WI38 (cell line): Measurements from ENCODE around the gene OR10H4.
"Not testable (repeated sequence)": the region's sequence is repeated elsewhere in the genome, so short reads cannot be mapped to it uniquely, and the experiment has no call there.

Source experiments
- H3K4me3 ChIP-seq: 2 replicates; pipeline ENCODE4 v1.5.1; 2011; ENCODE audit warnings: low read depth, mild to moderate bottlenecking, control low read depth, low read length
- TF ChIP-seq, protein P1 (sequence below): IDR thresholded peaks from 2 replicates; pipeline ENCODE4 v1.5.1; 2012; ENCODE audit warnings: low read depth, mild to moderate bottlenecking, control low read depth, low read length

OR10H4 gene, protein sequence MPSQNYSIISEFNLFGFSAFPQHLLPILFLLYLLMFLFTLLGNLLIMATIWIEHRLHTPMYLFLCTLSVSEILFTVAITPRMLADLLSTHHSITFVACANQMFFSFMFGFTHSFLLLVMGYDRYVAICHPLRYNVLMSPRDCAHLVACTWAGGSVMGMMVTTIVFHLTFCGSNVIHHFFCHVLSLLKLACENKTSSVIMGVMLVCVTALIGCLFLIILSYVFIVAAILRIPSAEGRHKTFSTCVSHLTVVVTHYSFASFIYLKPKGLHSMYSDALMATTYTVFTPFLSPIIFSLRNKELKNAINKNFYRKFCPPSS

DNA sequence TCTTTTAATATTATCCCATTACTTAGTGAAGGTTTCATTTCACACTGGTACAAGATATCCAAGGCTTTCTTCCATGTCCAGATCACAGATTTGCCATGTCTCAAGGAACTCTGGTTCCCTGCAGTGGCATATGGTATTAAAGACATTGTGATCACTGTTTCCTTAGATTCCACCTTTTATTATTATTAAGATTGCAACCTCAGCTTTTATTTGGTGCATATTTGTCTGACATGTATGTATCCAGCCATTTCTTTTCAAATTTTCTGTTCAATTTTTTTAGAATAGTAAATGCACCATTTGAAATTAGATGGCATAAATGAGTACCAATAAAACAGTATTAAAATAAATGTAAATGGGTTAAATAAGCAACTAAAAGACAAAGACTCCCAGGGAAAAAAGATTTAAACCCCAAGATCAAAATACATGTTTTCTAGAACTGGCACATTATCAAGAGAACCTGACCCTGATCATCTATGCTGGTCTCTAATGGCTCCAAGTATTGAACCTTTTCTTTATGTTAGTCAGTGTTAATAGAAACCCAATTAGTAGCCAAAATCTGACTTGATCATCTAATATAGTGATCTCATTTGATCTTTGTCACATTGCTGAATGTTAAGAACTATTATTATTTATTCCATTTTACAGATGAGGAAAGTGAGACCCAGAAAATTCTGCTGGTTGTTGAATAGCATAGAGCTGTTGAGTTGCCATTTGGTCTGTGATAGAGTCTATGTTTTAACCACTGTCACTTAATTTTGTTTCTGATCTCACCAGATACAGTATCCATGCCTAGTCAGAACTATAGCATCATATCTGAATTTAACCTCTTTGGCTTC, at the start of gene OR10H4:
Gene OR10H4 (plus strand): TSS at position 786 of the 836 bp plus-strand sequence. CDS start 0 bp downstream, at position 786.
- H3K4me3 ChIP-seq = no peak within 1 kb of the TSS
- TF ChIP-seq, protein P1, sequence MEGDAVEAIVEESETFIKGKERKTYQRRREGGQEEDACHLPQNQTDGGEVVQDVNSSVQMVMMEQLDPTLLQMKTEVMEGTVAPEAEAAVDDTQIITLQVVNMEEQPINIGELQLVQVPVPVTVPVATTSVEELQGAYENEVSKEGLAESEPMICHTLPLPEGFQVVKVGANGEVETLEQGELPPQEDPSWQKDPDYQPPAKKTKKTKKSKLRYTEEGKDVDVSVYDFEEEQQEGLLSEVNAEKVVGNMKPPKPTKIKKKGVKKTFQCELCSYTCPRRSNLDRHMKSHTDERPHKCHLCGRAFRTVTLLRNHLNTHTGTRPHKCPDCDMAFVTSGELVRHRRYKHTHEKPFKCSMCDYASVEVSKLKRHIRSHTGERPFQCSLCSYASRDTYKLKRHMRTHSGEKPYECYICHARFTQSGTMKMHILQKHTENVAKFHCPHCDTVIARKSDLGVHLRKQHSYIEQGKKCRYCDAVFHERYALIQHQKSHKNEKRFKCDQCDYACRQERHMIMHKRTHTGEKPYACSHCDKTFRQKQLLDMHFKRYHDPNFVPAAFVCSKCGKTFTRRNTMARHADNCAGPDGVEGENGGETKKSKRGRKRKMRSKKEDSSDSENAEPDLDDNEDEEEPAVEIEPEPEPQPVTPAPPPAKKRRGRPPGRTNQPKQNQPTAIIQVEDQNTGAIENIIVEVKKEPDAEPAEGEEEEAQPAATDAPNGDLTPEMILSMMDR = no peak

DNA sequence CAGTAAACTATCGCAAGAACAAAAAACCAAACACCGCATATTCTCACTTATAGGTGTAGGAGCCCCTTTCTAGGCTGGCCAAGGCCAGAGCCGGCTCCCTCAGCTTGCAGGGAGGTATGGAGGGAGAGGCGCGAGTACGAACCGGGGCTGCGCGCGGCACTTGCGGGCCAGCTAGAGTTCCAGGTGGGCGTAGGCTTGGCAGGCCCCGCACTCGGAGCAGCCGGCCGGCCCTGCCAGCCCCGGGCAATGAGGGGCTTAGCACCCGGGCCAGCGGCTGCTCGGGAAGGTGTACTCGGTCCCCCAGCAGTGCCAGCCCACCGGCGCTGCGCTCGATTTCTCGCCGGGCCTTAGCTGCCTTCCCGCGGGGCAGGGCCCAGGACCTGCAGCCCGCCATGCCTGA, 49.2 kb upstream of the OR10H4 start:
- H3K4me3 ChIP-seq = not testable (repeated sequence)

DNA sequence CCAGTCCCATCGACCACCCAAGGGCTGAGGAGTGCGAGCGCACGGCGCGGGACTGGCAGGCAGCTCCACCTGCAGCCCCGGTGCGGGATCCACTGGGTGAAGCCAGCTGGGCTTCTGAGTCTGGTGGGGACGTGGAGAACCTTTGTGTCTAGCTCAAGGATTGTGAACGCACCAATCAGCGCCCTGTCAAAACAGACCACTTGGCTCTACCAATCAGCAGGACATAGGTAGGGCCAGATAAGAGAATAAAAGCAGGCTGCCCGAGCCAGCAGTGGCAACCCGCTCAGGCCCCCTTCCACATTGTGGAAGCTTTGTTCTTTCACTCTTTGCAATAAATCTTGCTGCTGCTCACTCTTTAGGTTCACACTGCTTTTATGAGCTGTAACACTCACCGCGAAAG, 48.8 kb upstream of the OR10H4 start:
- H3K4me3 ChIP-seq = not testable (repeated sequence)

DNA sequence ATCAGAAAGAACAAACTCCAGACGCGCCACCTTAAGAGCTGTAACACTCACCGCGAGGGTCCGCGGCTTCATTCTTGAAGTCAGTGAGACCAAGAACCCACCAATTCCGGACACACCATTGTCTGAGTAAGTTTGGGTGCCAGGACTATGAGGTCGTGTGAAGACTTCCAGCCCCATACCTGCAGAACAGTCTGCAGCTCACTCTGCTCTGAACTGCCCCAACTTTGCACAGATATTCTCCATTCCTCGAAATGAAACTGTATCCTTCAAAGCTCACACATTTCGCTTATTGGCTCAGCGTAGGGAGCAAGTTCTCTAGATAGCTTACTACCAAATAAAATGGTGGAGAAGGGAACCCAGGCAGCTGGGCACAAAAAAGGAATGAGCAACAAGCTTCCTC, 48.3 kb upstream of the OR10H4 start:
- H3K4me3 ChIP-seq = no peak overlapping the region
- TF ChIP-seq, protein P1 = no peak

DNA sequence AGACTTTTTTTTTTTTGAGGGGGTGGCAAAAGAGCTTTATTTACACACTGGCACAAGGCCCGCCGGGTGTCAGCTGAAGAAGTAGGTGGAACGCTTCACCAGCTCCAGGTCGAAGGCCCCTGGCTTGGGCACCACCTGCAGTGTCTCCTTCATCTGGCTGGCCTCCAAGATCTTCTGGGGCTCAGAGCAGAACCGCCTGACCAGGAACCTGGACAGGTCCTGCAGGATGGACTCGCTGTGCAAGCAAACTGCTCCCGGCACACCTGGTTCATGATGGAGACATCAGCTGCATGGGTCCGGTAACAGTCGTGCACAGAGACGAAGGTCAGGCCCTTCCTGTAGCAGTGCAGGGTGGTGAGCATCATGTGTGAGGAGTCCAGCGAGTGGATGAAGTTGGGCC, 46.6 kb upstream of the OR10H4 start:
- TF ChIP-seq, protein P1 = no peak
- H3K4me3 ChIP-seq = no peak overlapping the region

DNA sequence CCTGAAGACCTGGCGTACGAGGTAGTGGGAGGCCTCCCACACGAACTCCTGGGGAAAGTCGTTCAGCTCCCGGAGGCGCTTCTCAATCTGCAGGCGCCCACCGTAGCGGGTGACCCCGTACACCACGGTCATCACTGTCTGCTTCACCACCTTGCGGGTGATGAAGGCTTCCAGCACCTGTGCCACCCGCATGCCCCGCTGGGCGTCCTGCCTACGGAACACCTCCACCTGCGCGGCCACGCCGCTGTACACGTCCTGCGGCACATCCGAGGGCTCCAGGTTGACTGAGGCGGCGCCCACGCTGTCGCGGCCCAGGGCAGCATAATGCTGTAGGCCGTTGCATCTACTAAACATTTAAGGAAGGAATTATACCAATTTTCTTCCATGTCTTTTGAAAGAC, 45.9 kb upstream of the OR10H4 start:
- not testable (repeated sequence) for H3K4me3 ChIP-seq

DNA sequence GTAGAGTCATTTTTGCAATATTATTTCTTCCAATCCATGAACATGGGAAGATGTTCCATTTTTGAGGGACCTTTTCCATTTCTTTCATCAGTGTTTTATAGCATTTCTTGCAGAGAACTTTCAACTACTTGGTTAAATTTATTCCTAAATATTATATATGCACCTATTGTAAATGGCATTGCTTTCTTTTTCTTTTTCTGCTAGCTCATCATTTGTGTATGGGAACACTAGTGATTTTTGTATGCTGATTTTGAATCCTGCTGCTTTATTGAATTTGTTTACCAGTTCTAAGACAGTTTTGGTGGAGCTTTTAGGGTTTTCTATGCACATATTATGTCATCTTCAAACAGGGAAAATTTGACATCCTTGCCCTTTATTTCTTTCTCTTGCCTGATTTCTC, 43.8 kb upstream of the OR10H4 start:
- no peak overlapping the region for H3K4me3 ChIP-seq
- TF ChIP-seq, protein P1 = no peak

DNA sequence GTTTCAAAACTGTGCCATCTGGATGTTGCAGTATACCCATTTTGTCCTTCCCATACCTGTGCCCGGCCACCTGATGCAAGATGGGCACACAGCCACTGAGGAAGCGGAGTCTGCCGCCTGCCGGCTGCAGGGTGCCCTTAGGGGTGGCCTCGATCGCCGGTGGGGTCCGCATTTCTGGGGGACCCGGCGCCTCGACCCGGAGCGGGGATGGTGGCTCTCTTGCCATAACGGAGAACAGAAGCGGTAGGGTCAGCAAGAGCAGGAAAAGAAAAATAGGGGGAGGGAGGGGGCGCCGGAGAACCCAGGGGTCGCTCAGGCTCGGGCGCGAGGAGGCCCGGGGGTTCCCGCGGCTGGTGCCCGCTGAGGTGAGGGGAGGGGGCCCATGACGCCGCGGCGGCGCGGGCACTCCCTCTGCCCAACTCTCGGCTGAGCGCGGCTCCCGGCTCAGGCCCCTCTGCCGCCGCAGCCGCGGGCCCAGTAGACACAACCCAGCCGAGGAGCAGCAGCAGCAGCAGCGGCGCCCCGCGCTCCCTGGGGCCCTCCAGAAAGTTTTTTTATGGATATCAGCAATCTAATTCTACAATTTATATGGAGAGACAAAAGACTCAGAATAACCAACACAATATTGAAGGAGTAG, 37.1 kb upstream of the OR10H4 start:
- TF ChIP-seq, protein P1 = no peak
- H3K4me3 ChIP-seq = no peak overlapping the region
